Measurements from ENCODE around the gene COX4I2.

The COX4I2 gene

DNA sequence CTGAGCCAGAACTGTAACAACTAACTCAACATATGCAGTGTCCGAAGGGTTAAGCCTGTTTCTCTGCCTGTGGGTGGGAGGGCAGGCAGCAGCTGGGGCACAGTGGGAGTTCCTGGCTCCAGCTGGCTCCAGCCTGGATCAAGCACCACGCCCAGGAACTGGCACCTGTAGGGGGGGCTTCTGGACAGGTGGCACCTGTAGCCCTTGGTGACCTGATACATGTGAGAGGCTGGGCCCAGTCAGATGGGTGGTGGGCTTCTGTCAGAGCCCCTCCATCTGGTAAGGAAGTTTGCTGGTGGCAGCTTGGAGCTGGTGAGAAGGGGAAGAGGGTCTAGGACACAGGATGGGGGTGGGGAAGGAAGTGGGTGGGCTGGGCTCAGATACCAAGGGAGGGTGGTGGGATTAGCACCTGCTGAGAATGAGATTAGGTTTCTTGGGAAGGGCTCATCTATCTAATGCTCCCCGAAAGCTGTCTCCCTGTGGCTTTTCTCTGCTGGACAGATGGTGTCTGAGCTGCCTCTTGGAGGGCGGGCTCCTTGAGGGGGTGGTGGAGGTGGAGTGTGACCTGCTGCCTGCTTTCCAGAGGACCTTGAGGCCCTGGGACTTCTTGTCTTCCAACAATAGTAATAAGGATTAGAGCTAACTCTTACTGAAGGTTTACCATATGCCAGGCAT, 56.4 kb downstream of the COX4I2 start:
- no peak for DNase-seq (ENCODE audit: low read depth in 3 of 3, low spot score in 1 of 3)
